IMR-90 (cell line): Measurements from ENCODE around the gene ALKBH3. TPM values are rescaled to one million over a fixed set of nuclear protein-coding genes. Genes with fewer than 3 reads are reported as not detected.

Experiments used
- ATAC-seq: fragments of 200-7000 bp; cut with Tn5 transposase; 2 replicates; pipeline ENCODE4 v1.9.1; 2020; ENCODE audit warnings: low read depth, mild to moderate bottlenecking, moderate library complexity
- BruUV-seq: library from RNA; stranded (reverse); fragments of 400-500 nt; replicated peaks from 2 replicates; lab custom pipeline; 2021; lab: Mats Ljungman, UMichigan
- CTCF ChIA-PET: fragments of 300-600 bp; formaldehyde crosslinking; extraction: SDS; loops from one replicate; lab custom pipeline; 2021; ENCODE audit warnings: antibody characterized with exemption; lab: Yijun Ruan, JAX
- POLR2A ChIA-PET: fragments of 300-600 bp; sonication (Branson Sonifier 250); formaldehyde crosslinking; loops from one replicate; lab custom pipeline; 2022; ENCODE audit warnings: antibody characterized with exemption; ENCODE audit not compliant: unreplicated experiment; lab: Charles Lee
- DNase-seq: peaks from one replicate; pipeline ENCODE4 v3.0.0; 2013
- H2AFZ ChIP-seq: replicated peaks from 2 replicates; pipeline ENCODE3; 2013; ENCODE audit warnings: low read length, mild to moderate bottlenecking; ENCODE audit not compliant: poor library complexity
- H2AK5ac ChIP-seq: 2 replicates; pipeline ENCODE4 v1.6.1; 2013; ENCODE audit warnings: low read depth, low read length, inconsistent platforms
- H2AK9ac ChIP-seq: replicated peaks from 2 replicates; pipeline ENCODE3; 2013; ENCODE audit warnings: mild to moderate bottlenecking, low read depth, low read length, moderate library complexity; ENCODE audit not compliant: poor library complexity
- H2BK120ac ChIP-seq: 2 replicates; pipeline ENCODE4 v1.6.1; 2013; ENCODE audit warnings: low read depth, low read length, inconsistent platforms
- H2BK15ac ChIP-seq: 3 replicates; pipeline ENCODE4 v1.6.1; 2013; ENCODE audit warnings: low read depth, low read length, inconsistent platforms
- H2BK20ac ChIP-seq: 2 replicates; pipeline ENCODE4 v1.6.1; 2013; ENCODE audit warnings: low read depth, mild to moderate bottlenecking, inconsistent platforms, low read length, moderate library complexity
- H2BK5ac ChIP-seq: 2 replicates; pipeline ENCODE4 v1.6.1; 2013; ENCODE audit warnings: mild to moderate bottlenecking, low read depth, low read length, inconsistent platforms; ENCODE audit not compliant: poor library complexity, severe bottlenecking
- H3K14ac ChIP-seq: replicated peaks from 2 replicates; pipeline ENCODE4 v1.6.1; 2013; ENCODE audit warnings: low read depth, low read length, inconsistent platforms
- H3K18ac ChIP-seq: 2 replicates; pipeline ENCODE4 v1.6.1; 2013; ENCODE audit warnings: low read depth, low read length, control low read depth
- H3K23ac ChIP-seq: 2 replicates; pipeline ENCODE4 v1.6.1; 2013; ENCODE audit warnings: low read depth, low read length, inconsistent platforms
- H3K27ac ChIP-seq: 2 replicates; pipeline ENCODE4 v1.5.1; 2013; ENCODE audit warnings: mild to moderate bottlenecking, control low read depth, low read length; ENCODE audit not compliant: insufficient read depth
- H3K27me3 ChIP-seq: 2 replicates; pipeline ENCODE4 v1.6.1; 2013; ENCODE audit warnings: low read length; ENCODE audit not compliant: control insufficient read depth, insufficient read depth
- H3K36me3 ChIP-seq: 2 replicates; pipeline ENCODE4 v1.6.1; 2013; ENCODE audit warnings: low read length, mixed read lengths; ENCODE audit not compliant: control insufficient read depth, insufficient read depth
- H3K4ac ChIP-seq: 2 replicates; pipeline ENCODE4 v1.6.1; 2013; ENCODE audit warnings: low read depth, low read length, inconsistent platforms
- H3K4me1 ChIP-seq: 2 replicates; pipeline ENCODE4 v1.6.1; 2013; ENCODE audit warnings: low read length, mixed read lengths; ENCODE audit not compliant: control insufficient read depth, insufficient read depth
- H3K4me2 ChIP-seq: 2 replicates; pipeline ENCODE4 v1.6.1; 2013; ENCODE audit warnings: low read depth, mild to moderate bottlenecking, control low read depth, low read length, moderate library complexity
- H3K4me3 ChIP-seq: 2 replicates; pipeline ENCODE4 v1.5.1; 2013; ENCODE audit warnings: low read depth, mild to moderate bottlenecking, control low read depth, low read length, moderate library complexity; ENCODE audit not compliant: insufficient read depth
- H3K56ac ChIP-seq: 2 replicates; pipeline ENCODE4 v1.6.1; 2013; ENCODE audit warnings: low read length, inconsistent platforms; ENCODE audit not compliant: insufficient read depth; ENCODE audit errors: extremely low read depth
- H3K79me1 ChIP-seq, 2 experiments: 2 replicates each; pipeline ENCODE4 v1.6.1; 2013; ENCODE audit warnings: low read length in 2 of 2, inconsistent platforms in 1 of 2, low read depth in 1 of 2
- H3K9ac ChIP-seq: 2 replicates; pipeline ENCODE4 v1.6.1; 2013; ENCODE audit warnings: low read depth, low read length, control low read depth
- H3K9me1 ChIP-seq: 2 replicates; pipeline ENCODE4 v1.6.1; 2013; ENCODE audit warnings: low read length, inconsistent platforms; ENCODE audit not compliant: insufficient read depth
- H3K9me3 ChIP-seq: 2 replicates; pipeline ENCODE4 v1.6.1; 2013; ENCODE audit warnings: low read length; ENCODE audit not compliant: control insufficient read depth, insufficient read depth
- H4K20me1 ChIP-seq: 2 replicates; pipeline ENCODE4 v1.6.1; 2013; ENCODE audit warnings: low read length, inconsistent platforms; ENCODE audit not compliant: insufficient read depth
- H4K5ac ChIP-seq: 2 replicates; pipeline ENCODE4 v1.6.1; 2013; ENCODE audit warnings: mild to moderate bottlenecking, low read depth, low read length, control low read depth
- H4K8ac ChIP-seq, 2 experiments: 2 replicates each; pipeline ENCODE4 v1.6.1; 2013; ENCODE audit warnings: low read depth in 2 of 2, low read length in 2 of 2, control low read depth in 1 of 2, inconsistent platforms in 1 of 2
- H4K91ac ChIP-seq: 2 replicates; pipeline ENCODE4 v1.6.1; 2013; ENCODE audit warnings: low read depth, low read length, inconsistent platforms; ENCODE audit not compliant: insufficient read depth
- CEBPB ChIP-seq: IDR thresholded peaks from 2 replicates; pipeline ENCODE4 v1.6.1; 2012; ENCODE audit warnings: low read depth, low read length, improper control_type of control experiment
- MAFK ChIP-seq: IDR thresholded peaks from 2 replicates; pipeline ENCODE4 v1.6.1; 2012; ENCODE audit warnings: low read depth, low read length, improper control_type of control experiment
- MAZ ChIP-seq: IDR thresholded peaks from 2 replicates; pipeline ENCODE4 v1.6.1; 2012; ENCODE audit warnings: low read depth, mild to moderate bottlenecking, low read length, improper control_type of control experiment, moderate library complexity, borderline replicate concordance
- MXI1 ChIP-seq: IDR thresholded peaks from 2 replicates; pipeline ENCODE4 v1.6.1; 2012; ENCODE audit warnings: low read depth, mild to moderate bottlenecking, low read length, moderate library complexity, borderline replicate concordance
- RAD21 ChIP-seq: IDR thresholded peaks from 2 replicates; pipeline ENCODE4 v1.6.1; 2012; ENCODE audit warnings: low read length, improper control_type of control experiment
- RFX5 ChIP-seq: IDR thresholded peaks from 2 replicates; pipeline ENCODE4 v1.8.0; 2012; ENCODE audit warnings: low read depth, mild to moderate bottlenecking, low read length, moderate library complexity
- SMC3 ChIP-seq: fragments of 150-350 bp; IDR thresholded peaks from 2 replicates; pipeline ENCODE4 v1.6.1; 2016; ENCODE audit warnings: low read depth, mild to moderate bottlenecking, antibody characterized with exemption, low read length, moderate library complexity
- WGBS, 2 experiments: methylation state at CpG; one replicate each; pipeline versions ENCODE4 v1.1.5 to v1.1.7; 2013; ENCODE audit warnings: missing lambda C conversion rate in 2 of 2; ENCODE audit not compliant: insufficient read length in 1 of 2; ENCODE audit errors: extremely low coverage in 2 of 2; 5-methylcytosine and 5-hydroxymethylcytosine counted together
- dilution Hi-C: fragments of 300-500 bp; cut with HindIII; formaldehyde crosslinking; loops from one replicate; pipeline ENCODE4 v1.14.3; 2018; ENCODE audit warnings: low sequenced_read_pairs; ENCODE audit not compliant: unreplicated experiment
- in situ Hi-C: fragments of 300-500 bp; cut with MboI; formaldehyde crosslinking; loops from 3 replicates; pipeline ENCODE4 v1.14.3; 2019; ENCODE audit warnings: low sequenced_read_pairs, inconsistent platforms, mixed read lengths
- intact Hi-C: fragments of 100-400 bp; cut with micrococcal nuclease; formaldehyde crosslinking; loops from 2 replicates; pipeline ENCODE4 v1.10.0; 2022
- polyA plus RNA-seq, 3 experiments: library from polyadenylated mRNA; depleted of rRNA; stranded (reverse); fragments of >200 nt; gene quantifications; 2 replicates each; pipeline ENCODE4 v1.2.3, GENCODE V29; 2012; ENCODE audit warnings: low replicate concordance in 1 of 3
- total RNA-seq: library from RNA; depleted of rRNA; stranded (reverse); fragments of >200 nt; gene quantifications from 2 replicates; pipeline ENCODE4 v1.2.3, GENCODE V29; 2012

ALKBH3 gene
- total and polyA plus RNA-seq, 2 of the 4 experiments (the other 2 are of a cell fraction), result 27.7 to 62.9 TPM

DNA sequence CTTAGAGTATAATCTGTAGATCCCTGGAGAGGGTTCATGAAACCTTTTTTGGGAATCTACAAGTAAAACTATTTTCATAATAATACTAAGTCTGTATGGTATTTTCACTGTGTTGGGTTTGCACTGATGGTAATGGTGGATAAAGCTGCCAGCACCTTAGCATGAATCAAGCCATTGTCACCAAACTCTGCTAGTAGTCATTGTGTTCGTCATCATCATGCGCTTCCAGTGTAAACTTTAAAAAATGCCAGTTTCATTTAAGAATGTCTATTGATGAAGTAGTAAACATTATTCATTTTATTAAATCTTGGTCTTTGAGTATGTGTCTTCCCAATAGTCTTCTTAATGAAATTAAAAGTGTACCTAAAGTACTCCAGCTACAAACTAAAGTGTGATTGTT, 15.0 kb downstream of the ALKBH3 start:
- ChIA-PET POLR2A (no interaction called here), CTCF (no interaction called here)
- no peak overlapping the region for H4K5ac ChIP-seq
- DNase-seq (no peak), ATAC-seq (no peak)
- H3K9me3 ChIP-seq, result no peaks in the 10 kb centered on the region
- no peaks in the 10 kb centered on the region for H3K27me3 ChIP-seq
- H3K18ac ChIP-seq, result no peak overlapping the region
- dilution Hi-C loops (no loop called here), in situ Hi-C loops (no loop called here), intact Hi-C loops (no loop called here)
- H2AK9ac ChIP-seq, result no peak overlapping the region
- no peak overlapping the region for H2BK5ac ChIP-seq
- H3K36me3 ChIP-seq, result peaks cover 45% of the 10 kb centered on the region
- no peak overlapping the region for H3K27ac ChIP-seq
- H2BK15ac ChIP-seq, result no peak overlapping the region
- H2BK20ac ChIP-seq, result no peak overlapping the region
- no peak overlapping the region for H2AK5ac ChIP-seq
- no peak overlapping the region for H3K23ac ChIP-seq
- peaks cover 0 to 5% of the 10 kb centered on the region in 2 experiments; a peak in 2 of 4 replicates for H3K79me1 ChIP-seq
- H4K8ac ChIP-seq, result no peak overlapping the region
- no peak overlapping the region for H2BK120ac ChIP-seq
- H4K91ac ChIP-seq, result no peak overlapping the region
- H3K4me3 ChIP-seq, result no peak overlapping the region
- H3K14ac ChIP-seq, result no peak overlapping the region
- H4K20me1 ChIP-seq, result no peaks in the 10 kb centered on the region
- H3K4ac ChIP-seq, result no peak overlapping the region
- TF ChIP-seq RAD21, result no peak
- no peak for TF ChIP-seq SMC3
- no peak for TF ChIP-seq CEBPB
- TF ChIP-seq RFX5, result no peak
- no peak for TF ChIP-seq MAZ
- TF ChIP-seq MXI1, result no peak
- TF ChIP-seq MAFK, result no peak
- no peaks in the 10 kb centered on the region for H3K9me1 ChIP-seq
- H3K56ac ChIP-seq, result no peak overlapping the region
- H3K4me2 ChIP-seq, result no peak overlapping the region
- no CpG with 5 or more reads among the region's 2 CpGs for WGBS, 2 experiments
- H3K4me1 ChIP-seq, result no peaks in the 10 kb centered on the region
- no TSS peak for BruUV-seq
- no peak overlapping the region for H2AFZ ChIP-seq
- no peak overlapping the region for H3K9ac ChIP-seq
